MM.1S (cell line): ENCODE data around the gene SCO2.

Experiments used
- EZH2 ChIP-seq: fragments of 300-600 bp; sonication (generic); optimal IDR thresholded peaks from 2 replicates; pipeline ENCODE3; 2017; ENCODE audit warnings: low read depth, mild to moderate bottlenecking, antibody characterized with exemption, low read length, mixed read lengths
- TF ChIP-seq, protein P1 (sequence below): fragments of 300-600 bp; sonication (generic); IDR thresholded peaks from 2 replicates; pipeline ENCODE4 v1.5.1; 2016; ENCODE audit warnings: antibody characterized with exemption, low read length, mixed read lengths

DNA sequence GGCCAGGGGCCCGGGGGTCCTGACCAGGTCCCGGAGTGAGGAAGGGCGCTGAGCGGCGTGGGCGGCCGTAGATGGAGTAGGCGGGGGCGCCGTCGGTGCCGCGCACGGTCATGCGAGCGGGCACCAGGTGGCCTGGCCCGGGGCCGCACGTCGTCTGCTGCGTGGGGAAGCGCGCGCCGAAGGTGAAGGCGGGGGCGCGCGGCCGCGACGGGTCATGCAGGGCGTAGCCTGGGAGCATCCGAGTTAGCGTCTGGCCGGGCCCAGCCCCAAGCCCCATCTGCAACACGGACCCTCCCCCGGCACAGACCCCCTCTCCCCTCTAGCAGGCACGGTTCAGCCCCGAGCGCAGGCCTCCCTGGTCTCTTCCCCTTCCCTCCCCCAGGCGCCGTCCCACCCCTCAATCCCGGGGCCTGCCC is 6.2 kb upstream of the SCO2 start:
- TF ChIP-seq EZH2: no peak
- TF ChIP-seq, protein P1, sequence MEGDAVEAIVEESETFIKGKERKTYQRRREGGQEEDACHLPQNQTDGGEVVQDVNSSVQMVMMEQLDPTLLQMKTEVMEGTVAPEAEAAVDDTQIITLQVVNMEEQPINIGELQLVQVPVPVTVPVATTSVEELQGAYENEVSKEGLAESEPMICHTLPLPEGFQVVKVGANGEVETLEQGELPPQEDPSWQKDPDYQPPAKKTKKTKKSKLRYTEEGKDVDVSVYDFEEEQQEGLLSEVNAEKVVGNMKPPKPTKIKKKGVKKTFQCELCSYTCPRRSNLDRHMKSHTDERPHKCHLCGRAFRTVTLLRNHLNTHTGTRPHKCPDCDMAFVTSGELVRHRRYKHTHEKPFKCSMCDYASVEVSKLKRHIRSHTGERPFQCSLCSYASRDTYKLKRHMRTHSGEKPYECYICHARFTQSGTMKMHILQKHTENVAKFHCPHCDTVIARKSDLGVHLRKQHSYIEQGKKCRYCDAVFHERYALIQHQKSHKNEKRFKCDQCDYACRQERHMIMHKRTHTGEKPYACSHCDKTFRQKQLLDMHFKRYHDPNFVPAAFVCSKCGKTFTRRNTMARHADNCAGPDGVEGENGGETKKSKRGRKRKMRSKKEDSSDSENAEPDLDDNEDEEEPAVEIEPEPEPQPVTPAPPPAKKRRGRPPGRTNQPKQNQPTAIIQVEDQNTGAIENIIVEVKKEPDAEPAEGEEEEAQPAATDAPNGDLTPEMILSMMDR: no peak
